Spleen (tissue), 11 donors: Measurements from ENCODE around the gene ETS2. TPM values are rescaled to one million over a fixed set of nuclear protein-coding genes. Genes with fewer than 3 reads are reported as not detected.

Experiments used
- DNase-seq: peaks from one replicate; pipeline ENCODE4 v3.0.0-alpha.2; 2020
- H3K27ac ChIP-seq, 8 donors: fragments of 200-600 bp; sonication (generic) in 7 of 8; 1 replicate in 4 of 8; 2 replicates in 4 of 8; pipeline versions ENCODE4 v1.5.0 to v1.8.0; 2016 to 2021; ENCODE audit warnings: inconsistent platforms in 4 of 8, mild to moderate bottlenecking in 4 of 8, moderate library complexity in 1 of 8
- H3K27me3 ChIP-seq, 7 donors: fragments of 200-600 bp; sonication (generic) in 6 of 7; replicated peaks in 1 of 7; 1 replicate in 4 of 7; 2 replicates in 3 of 7; pipeline versions ENCODE4 v1.5.0 to v1.8.0; 2016 to 2021; ENCODE audit warnings: inconsistent platforms in 3 of 7, mild to moderate bottlenecking in 1 of 7
- H3K36me3 ChIP-seq, 6 donors: fragments of 200-600 bp; sonication (generic) in 5 of 6; 1 replicate in 4 of 6; 2 replicates in 2 of 6; pipeline versions ENCODE4 v1.5.0 to v1.8.0; 2016 to 2021; ENCODE audit warnings: inconsistent platforms in 2 of 6
- H3K4me1 ChIP-seq, 6 donors: fragments of 200-600 bp; sonication (generic) in 5 of 6; 1 replicate in 3 of 6; 2 replicates in 3 of 6; pipeline versions ENCODE4 v1.5.0 to v1.8.0; 2016 to 2021; ENCODE audit warnings: inconsistent platforms in 3 of 6
- H3K4me3 ChIP-seq, 8 donors: fragments of 200-600 bp; sonication (generic) in 7 of 8; 1 replicate in 4 of 8; 2 replicates in 4 of 8; pipeline versions ENCODE4 v1.5.0 to v1.8.0; 2016 to 2021; ENCODE audit warnings: inconsistent platforms in 4 of 8, mild to moderate bottlenecking in 4 of 8, moderate library complexity in 2 of 8
- H3K9me3 ChIP-seq, 8 donors: fragments of 200-600 bp; sonication (generic) in 7 of 8; 1 replicate in 4 of 8; 2 replicates in 4 of 8; pipeline versions ENCODE4 v1.5.0 to v1.8.0; 2016 to 2021; ENCODE audit warnings: inconsistent platforms in 4 of 8
- CTCF ChIP-seq, 11 experiments: fragments of 200-600 bp in 7 of 11; fragments of 450-650 bp in 4 of 11; sonication (generic) in 4 of 11; IDR thresholded peaks in 8 of 11; conservative IDR thresholded peaks in 3 of 11; 1 replicate in 7 of 11; 2 replicates in 4 of 11; pipeline versions ENCODE4 v1.4.0 to v1.8.0; 2016 to 2021; ENCODE audit warnings: antibody characterized with exemption in 11 of 11, inconsistent platforms in 4 of 11, mild to moderate bottlenecking in 1 of 11
- POLR2A ChIP-seq, 3 donors: fragments of 450-650 bp; IDR thresholded peaks; one replicate each; pipeline ENCODE4 v1.5.1; 2017; ENCODE audit warnings: antibody characterized with exemption in 3 of 3, mild to moderate bottlenecking in 1 of 3
- POLR2AphosphoS5 ChIP-seq, 3 donors: sonication (generic); formaldehyde crosslinking; IDR thresholded peaks; one replicate each; pipeline ENCODE4 v1.5.1; 2017; ENCODE audit warnings: antibody characterized with exemption in 3 of 3
- WGBS, 5 donors: extraction: QIAGEN DNeasy Blood & Tissue Kit in 3 of 5; methylation state at CpG; one replicate each; pipeline versions ENCODE4 v1.1.5 to v1.1.7; 2013 to 2018; 5-methylcytosine and 5-hydroxymethylcytosine counted together
- intact Hi-C: fragments of 100-400 bp; cut with DNase I; formaldehyde crosslinking; loops from one replicate; pipeline ENCODE4 v1.15.0; 2023; ENCODE audit warnings: low total_unique reads
- polyA plus RNA-seq, 3 donors: library from polyadenylated mRNA; stranded (reverse); fragments of 200-250 nt; gene quantifications; one replicate each; pipeline ENCODE4 v1.2.1, GENCODE V29; 2013
- total RNA-seq, 7 donors: library from RNA; depleted of rRNA in 3 of 7; stranded (reverse); fragments of >200 nt in 3 of 7; fragmentation: NEBNext Ultra II Directional in 4 of 7; extraction: Animal tissue kit (Norgen Biotek cat#: 25700) in 4 of 7; gene quantifications; one replicate each; pipeline versions ENCODE4 v1.1.0 to v1.2.1, GENCODE V29; 2016 to 2021
- donor health status: healthy with polysubstance abuse.
- donor health status: DM: no; HTN: no; CAD: no; lungs with moderate emphysema.
- donor health status: DM: no; HTN: no; CAD: no.
- donor health status: Bipolar disorder and iron deficiency.
- donor health status: healthy.
- donor health status: DM: no; HTN: no; CAD: no.
- donor health status: DM: yes; HTN: yes; CAD: no.

ETS2 gene
- total and polyA plus RNA-seq, 10 donors, result 44.4 to 590 (median 349) TPM

GRCh38 chr21:38804789-38805327 is 871 bp upstream of the ETS2 start:
- peak overlapping the region; percentile 60 to 90 (median 76) for H3K4me3 ChIP-seq
- TF ChIP-seq POLR2A (IDR thresholded peaks at IDR 0.05), result no peak
- no peak for TF ChIP-seq POLR2AphosphoS5 (IDR thresholded peaks at IDR 0.05)
- peak in 5 of 11 experiments; percentile 32 to 53 (median 51) for TF ChIP-seq CTCF (IDR thresholded peaks at IDR 0.05 in 8 of 11, conservative IDR thresholded peaks at IDR 0.05 in 3 of 11)
- no peaks in the 10 kb centered on the region for H3K9me3 ChIP-seq
- DNase-seq, result peak; percentile 91
- H3K27me3 ChIP-seq, result peaks cover 0 to 12% (median 0%) of the 10 kb centered on the region in 7 donors
- H3K27ac ChIP-seq, result peak overlapping the region; percentile 75 to 99 (median 98)
- H3K4me1 ChIP-seq, result peaks cover 0 to 58% (median 25%) of the 10 kb centered on the region in 6 donors
- 3 to 6% (median 5%) methylated on average over 12 to 26 of the region's 26 CpGs for WGBS, 5 donors
- H3K36me3 ChIP-seq, result peaks cover 0 to 16% (median 1%) of the 10 kb centered on the region in 6 donors
- intact Hi-C loops, result loop anchor here (10.0 kb wide), 1 partner anchor 60 kb away; no protein-coding TSS in a partner anchor

- Histone ChIP-seq H3K27me3 (peaks cover 0 to 12% (median 0%) of the 10 kb centered on the region in 7 donors), H3K4me1 (peaks cover 0 to 73% (median 32%) of the 10 kb centered on the region in 6 donors), H3K27ac (peak overlapping the region; percentile 90 to 99 (median 98)), H3K4me3 (peak overlapping the region; percentile 60 to 90 (median 76)), H3K36me3 (peaks cover 0 to 31% (median 8%) of the 10 kb centered on the region in 6 donors), H3K9me3 (no peaks in the 10 kb centered on the region)
- WGBS, 5 donors, result 0 to 1% (median 1%) methylated on average over 30 to 72 of the region's 72 CpGs
- intact Hi-C loops, result loop anchor here (10.0 kb wide), 1 partner anchor 62 kb away; no protein-coding TSS in a partner anchor
- no peak for TF ChIP-seq POLR2A (IDR thresholded peaks at IDR 0.05)
- peak; percentile 43 to 83 (median 65) for TF ChIP-seq POLR2AphosphoS5 (IDR thresholded peaks at IDR 0.05)
- DNase-seq, result peak; percentile 90
These were observed 618 bp downstream of the ETS2 start for GRCh38 chr21:38806153-38806941.

- 6 to 10% (median 7%) methylated on average over 9 of the region's 9 CpGs for WGBS, 5 donors
- H3K9me3 ChIP-seq, result no peaks in the 10 kb centered on the region
- peaks cover 0 to 78% (median 35%) of the 10 kb centered on the region in 6 donors for H3K4me1 ChIP-seq
- intact Hi-C loops, result loop anchor here (10.0 kb wide), 1 partner anchor 62 kb away; no protein-coding TSS in a partner anchor
- DNase-seq, result no peak
- peaks cover 0 to 37% (median 10%) of the 10 kb centered on the region in 6 donors for H3K36me3 ChIP-seq
- H3K4me3 ChIP-seq, result peak overlapping the region; percentile 60 to 90 (median 76)
- peak overlapping the region; percentile 90 to 99 (median 98) for H3K27ac ChIP-seq
- peaks cover 0 to 12% (median 0%) of the 10 kb centered on the region in 7 donors for H3K27me3 ChIP-seq
- TF ChIP-seq POLR2AphosphoS5 (IDR thresholded peaks at IDR 0.05), result no peak
- TF ChIP-seq CTCF (IDR thresholded peaks at IDR 0.05 in 8 of 11, conservative IDR thresholded peaks at IDR 0.05 in 3 of 11), result no peak
- TF ChIP-seq POLR2A (IDR thresholded peaks at IDR 0.05), result no peak
These were observed 1.2 kb downstream of the ETS2 start for GRCh38 chr21:38806942-38807284.

GRCh38 chr21:38807441-38807871 is 1.7 kb downstream of the ETS2 start:
- WGBS, 5 donors, result 10 to 22% (median 18%) methylated on average over 2 of the region's 2 CpGs
- DNase-seq, result no peak
- peaks cover 1 to 84% (median 37%) of the 10 kb centered on the region in 6 donors for H3K4me1 ChIP-seq
- peak overlapping the region; percentile 90 to 99 (median 98) for H3K27ac ChIP-seq
- peaks cover 0 to 42% (median 13%) of the 10 kb centered on the region in 6 donors for H3K36me3 ChIP-seq
- H3K9me3 ChIP-seq, result no peaks in the 10 kb centered on the region
- peaks cover 0 to 12% (median 0%) of the 10 kb centered on the region in 7 donors for H3K27me3 ChIP-seq
- peak overlapping the region; percentile 60 to 90 (median 76) for H3K4me3 ChIP-seq
- intact Hi-C loops, result loop anchor here (10.0 kb wide), 1 partner anchor 63 kb away; no protein-coding TSS in a partner anchor
- TF ChIP-seq CTCF (IDR thresholded peaks at IDR 0.05 in 8 of 11, conservative IDR thresholded peaks at IDR 0.05 in 3 of 11) (no peak), POLR2AphosphoS5 (IDR thresholded peaks at IDR 0.05) (no peak), POLR2A (IDR thresholded peaks at IDR 0.05) (no peak)
